ENCODE measurements around the gene C10orf120. TPM values are rescaled to one million over a fixed set of nuclear protein-coding genes. Genes with fewer than 3 reads are reported as not detected.

C10orf120 gene
- total RNA-seq, 1 donor from 2014 or later: not detected

DNA sequence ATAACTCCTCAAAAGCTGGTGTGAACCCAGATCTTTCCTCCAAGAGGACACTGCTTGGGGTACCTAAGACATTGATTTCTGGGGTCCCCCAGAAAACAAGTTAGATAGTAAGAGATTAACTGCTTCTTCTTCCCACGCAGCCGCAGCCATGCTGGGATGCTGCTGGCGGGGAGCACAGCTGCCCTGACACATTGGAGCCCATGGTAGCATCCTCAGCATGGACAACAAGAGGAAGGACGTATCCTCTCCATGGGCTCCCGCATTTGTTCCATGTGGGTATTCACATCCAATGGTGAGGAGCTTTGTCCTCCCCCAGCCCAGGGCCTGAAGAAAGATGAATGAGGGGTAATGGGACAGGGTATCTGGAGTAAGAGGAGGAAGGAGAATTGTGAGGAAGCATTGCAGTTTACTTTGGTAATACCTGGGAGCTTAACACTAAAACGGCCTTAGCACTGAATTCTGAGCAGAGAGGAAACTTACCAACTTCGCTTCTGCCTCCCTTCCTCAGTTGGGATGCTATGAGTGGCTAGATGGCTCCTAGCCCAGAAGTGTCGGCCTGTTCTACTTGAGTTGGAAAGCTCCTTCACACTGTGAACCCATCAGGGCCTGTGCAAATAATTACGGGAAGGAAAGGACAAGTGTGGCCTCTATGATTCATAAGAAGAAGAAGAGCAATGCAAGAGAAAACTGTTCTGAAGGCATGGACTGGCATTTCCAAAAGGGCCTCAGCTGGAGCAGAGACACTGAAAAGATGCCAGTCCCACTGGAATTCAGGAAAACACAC, 43.9 kb downstream of the C10orf120 start:
- Histone ChIP-seq H3K36me3 (no peaks in the 10 kb centered on the region), H3K9me3 (no peaks in the 10 kb centered on the region), H3K4me1 (no peaks in the 10 kb centered on the region), H3K4me3 (no peak overlapping the region), H3K27me3 (no peaks in the 10 kb centered on the region), H3K27ac (no peak overlapping the region)
- intact Hi-C loops (cut with DNase I): no loop called here
- DNase-seq (ENCODE audit: low spot score in 2 of 2): no peak
- TF ChIP-seq, protein P1, sequence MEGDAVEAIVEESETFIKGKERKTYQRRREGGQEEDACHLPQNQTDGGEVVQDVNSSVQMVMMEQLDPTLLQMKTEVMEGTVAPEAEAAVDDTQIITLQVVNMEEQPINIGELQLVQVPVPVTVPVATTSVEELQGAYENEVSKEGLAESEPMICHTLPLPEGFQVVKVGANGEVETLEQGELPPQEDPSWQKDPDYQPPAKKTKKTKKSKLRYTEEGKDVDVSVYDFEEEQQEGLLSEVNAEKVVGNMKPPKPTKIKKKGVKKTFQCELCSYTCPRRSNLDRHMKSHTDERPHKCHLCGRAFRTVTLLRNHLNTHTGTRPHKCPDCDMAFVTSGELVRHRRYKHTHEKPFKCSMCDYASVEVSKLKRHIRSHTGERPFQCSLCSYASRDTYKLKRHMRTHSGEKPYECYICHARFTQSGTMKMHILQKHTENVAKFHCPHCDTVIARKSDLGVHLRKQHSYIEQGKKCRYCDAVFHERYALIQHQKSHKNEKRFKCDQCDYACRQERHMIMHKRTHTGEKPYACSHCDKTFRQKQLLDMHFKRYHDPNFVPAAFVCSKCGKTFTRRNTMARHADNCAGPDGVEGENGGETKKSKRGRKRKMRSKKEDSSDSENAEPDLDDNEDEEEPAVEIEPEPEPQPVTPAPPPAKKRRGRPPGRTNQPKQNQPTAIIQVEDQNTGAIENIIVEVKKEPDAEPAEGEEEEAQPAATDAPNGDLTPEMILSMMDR (IDR thresholded peaks at IDR 0.05): no peak

DNA sequence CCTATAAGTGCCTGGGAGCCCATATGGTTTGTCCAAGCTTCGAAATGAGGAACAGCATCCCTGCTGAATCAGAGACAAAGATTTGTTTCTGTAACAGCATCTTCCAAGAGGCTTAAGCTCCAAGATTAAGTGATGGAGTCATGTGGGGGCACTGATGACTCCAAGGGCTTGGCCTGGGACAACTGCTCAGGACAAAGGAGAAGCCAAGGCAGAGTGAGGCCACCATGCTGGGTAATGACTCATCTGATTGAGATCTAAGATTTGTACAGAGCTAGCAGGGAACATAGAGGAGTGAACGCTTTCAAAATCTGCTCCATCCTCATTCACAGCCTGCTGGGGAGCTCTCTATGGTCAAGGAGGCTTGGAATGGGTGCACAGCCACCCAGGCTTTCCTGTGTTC, 49.3 kb downstream of the C10orf120 start:
- no peak overlapping the region for H3K27ac ChIP-seq
- TF ChIP-seq, protein P1 (IDR thresholded peaks at IDR 0.05): no peak
- intact Hi-C loops (cut with DNase I): no loop called here
- H3K9me3 ChIP-seq: no peaks in the 10 kb centered on the region
- H3K36me3 ChIP-seq: no peaks in the 10 kb centered on the region
- H3K4me1 ChIP-seq: no peaks in the 10 kb centered on the region
- H3K4me3 ChIP-seq: no peak overlapping the region
- no peak for DNase-seq (ENCODE audit: low spot score in 2 of 2)
- no peaks in the 10 kb centered on the region for H3K27me3 ChIP-seq

DNA sequence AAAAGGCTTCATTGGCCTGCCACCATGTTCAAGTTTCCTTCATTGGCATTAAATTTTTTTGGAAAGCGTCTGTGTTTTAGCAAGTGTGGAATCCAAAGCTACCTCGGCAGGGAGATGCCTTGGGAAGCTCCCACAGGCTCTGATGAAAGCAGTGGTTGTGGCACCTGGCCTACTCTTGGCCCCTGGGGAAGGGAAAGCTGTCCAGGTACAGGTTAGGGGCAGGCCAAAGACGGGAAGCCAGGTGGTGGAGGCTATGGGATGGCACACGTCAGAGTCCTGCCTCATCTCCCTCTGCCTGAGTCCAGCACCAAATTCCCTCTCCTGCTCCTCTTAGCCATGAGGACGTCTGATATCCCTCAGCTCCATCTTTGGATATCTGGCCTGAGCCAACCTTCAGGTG, 49.7 kb downstream of the C10orf120 start:
- Histone ChIP-seq H3K27me3 (no peaks in the 10 kb centered on the region), H3K36me3 (no peaks in the 10 kb centered on the region), H3K4me1 (no peaks in the 10 kb centered on the region), H3K27ac (no peak overlapping the region), H3K9me3 (no peaks in the 10 kb centered on the region), H3K4me3 (no peak overlapping the region)
- DNase-seq (ENCODE audit: low spot score in 2 of 2): no peak
- TF ChIP-seq, protein P1 (IDR thresholded peaks at IDR 0.05): no peak
- intact Hi-C loops (cut with DNase I): no loop called here

DNA sequence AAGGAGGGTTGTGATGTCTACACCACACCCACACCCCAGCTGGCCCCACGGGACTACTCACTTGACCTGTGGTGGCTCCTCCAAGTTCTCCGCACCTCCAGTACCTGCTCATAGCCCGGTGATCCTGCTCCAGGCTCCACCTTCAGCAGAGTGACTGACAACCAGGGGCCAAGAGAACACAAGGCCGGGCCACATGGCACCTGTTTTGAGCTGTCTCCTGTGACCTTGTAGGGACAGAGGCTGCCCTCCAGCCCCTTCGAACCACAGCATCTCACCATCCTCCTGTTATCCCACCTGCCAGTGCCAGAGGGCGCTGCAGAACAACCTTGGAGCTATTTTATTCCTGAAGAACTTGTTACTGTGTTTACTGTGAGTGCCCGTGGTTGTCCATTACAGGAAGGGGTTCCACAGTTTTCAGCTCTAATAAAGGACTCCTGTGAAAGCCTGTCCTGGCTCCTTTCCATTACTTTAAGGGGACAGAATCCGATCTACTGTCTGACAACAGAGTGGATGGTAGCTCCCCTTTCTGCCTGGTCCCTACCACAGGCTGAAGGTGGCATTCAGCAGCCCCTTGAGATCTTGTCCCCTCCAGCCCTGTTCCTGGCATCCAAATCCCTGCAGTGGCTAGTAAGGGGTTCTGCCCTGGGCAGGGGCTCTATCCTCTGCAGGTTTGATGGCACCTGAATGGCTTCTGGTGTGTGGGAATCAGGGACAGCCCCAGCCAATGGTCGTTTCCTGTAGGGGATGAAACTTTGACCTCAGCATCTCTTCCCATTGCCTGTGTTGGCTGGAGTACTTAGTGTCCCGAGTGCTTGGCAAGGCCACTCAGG, 50.8 kb downstream of the C10orf120 start:
- no peak for DNase-seq (ENCODE audit: low spot score in 2 of 2)

More for the DNA sequence above, 50.8 kb downstream of the C10orf120 start:
- H3K4me1 ChIP-seq: no peaks in the 10 kb centered on the region
- H3K27ac ChIP-seq: no peak overlapping the region
- H3K4me3 ChIP-seq: no peak overlapping the region
- intact Hi-C loops (cut with DNase I): no loop called here
- no peaks in the 10 kb centered on the region for H3K9me3 ChIP-seq
- no peaks in the 10 kb centered on the region for H3K36me3 ChIP-seq
- H3K27me3 ChIP-seq: no peaks in the 10 kb centered on the region
- TF ChIP-seq, protein P1 (IDR thresholded peaks at IDR 0.05): peak; percentile 28 to 50 (median 33)

Other genes starting within 250 kb of the C10orf120 start
- not detected for gene ARMS2, start 245.2 kb downstream of the C10orf120 start, total RNA-seq
- gene HTRA1, start 238.3 kb downstream of the C10orf120 start, total RNA-seq: 112 TPM
- gene DMBT1, start 139.1 kb downstream of the C10orf120 start, total RNA-seq: not detected
- gene CUZD1, start 146.0 kb upstream of the C10orf120 start, total RNA-seq: not detected
- gene FAM24B, start 179.7 kb upstream of the C10orf120 start, total RNA-seq: not detected
- gene FAM24A, start 210.8 kb upstream of the C10orf120 start, total RNA-seq: not detected